ENCODE results near the gene DUSP8.
"Not testable (repeated sequence)": the region's sequence is repeated elsewhere in the genome, so short reads cannot be mapped to it uniquely, and the experiment has no call there.

The DUSP8 gene

DNA sequence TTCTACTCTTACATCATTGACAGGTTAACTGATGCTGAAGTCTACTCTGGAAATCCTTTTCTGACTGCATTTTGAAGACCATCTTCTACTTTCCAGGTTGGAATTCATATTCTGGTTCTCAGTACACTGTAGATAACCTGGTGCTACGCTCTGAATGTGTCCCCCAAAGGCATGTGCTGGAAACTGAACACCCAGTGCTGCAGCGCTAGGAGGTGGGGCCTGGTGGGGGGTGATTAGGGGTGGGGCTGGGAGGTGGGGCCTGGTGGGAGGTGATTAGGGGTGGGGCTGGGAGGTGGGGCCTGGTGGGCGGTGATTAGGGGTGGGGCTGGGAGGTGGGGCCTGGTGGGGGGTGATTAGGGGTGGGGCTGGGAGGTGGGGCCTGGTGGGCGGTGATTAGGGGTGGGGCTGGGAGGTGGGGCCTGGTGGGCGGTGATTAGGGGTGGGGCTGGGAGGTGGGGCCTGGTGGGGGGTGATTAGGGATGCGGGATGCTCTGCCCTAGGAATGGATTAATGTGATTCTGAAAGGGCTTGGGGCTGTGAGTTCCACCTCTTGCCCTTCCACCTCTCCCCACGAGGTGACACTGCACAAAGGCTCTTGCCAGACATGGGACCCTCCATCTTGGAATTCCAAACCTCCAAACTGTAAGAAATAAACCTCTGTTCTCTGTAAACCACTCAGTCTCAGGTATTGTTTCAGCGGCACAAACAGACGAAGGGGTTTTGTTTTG, 59.4 kb downstream of the DUSP8 start:
- DNase-seq, result not testable (repeated sequence)

GRCh38 chr11:1511937-1512496, 60.1 kb downstream of the DUSP8 start:
- no peak for DNase-seq

- no peak for DNase-seq
Observed at GRCh38 chr11:1510928-1511327, 61.1 kb downstream of the DUSP8 start.

DNA sequence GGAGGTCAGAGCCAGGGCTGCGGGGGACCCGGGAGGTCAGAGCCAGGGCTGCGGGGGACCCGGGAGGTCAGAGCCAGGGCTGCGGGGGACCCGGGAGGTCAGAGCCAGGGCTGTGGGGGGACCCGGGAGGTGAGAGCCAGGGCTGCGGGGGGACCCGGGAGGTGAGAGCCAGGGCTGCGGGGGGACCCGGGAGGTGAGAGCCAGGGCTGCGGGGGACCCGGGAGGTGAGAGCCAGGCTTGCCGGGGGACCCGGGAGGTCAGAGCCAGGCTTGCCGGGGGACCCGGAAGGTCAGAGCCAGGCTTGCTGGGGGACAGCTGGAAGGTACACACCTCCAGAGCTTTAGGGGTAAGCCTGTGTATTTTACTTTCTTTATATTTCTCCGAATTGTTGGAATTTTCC, 61.7 kb downstream of the DUSP8 start:
- DNase-seq, result not testable (repeated sequence)

GRCh38 chr11:1509626-1510255, 62.3 kb downstream of the DUSP8 start:
- no peak for DNase-seq

DNA sequence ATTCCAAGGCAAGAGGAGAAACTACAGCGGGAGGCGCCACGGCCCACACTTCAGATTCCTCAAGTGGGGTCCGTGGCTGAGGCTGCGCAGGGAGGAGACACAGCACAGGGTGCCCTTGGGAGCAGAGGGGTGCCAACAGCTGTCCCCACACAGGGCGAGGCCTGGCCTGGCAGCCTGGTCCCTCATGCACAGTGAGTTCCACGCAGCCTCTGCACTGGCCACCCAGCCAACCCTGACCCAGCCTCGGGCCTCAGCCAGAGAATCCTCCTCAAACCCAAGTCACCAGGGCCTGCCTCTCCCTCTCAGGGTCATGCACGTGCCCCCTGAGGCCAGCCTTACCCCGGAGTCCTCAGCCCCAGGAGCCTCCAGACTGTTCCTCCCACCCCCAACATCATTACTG, 63.1 kb downstream of the DUSP8 start:
- no peak for DNase-seq

DNA sequence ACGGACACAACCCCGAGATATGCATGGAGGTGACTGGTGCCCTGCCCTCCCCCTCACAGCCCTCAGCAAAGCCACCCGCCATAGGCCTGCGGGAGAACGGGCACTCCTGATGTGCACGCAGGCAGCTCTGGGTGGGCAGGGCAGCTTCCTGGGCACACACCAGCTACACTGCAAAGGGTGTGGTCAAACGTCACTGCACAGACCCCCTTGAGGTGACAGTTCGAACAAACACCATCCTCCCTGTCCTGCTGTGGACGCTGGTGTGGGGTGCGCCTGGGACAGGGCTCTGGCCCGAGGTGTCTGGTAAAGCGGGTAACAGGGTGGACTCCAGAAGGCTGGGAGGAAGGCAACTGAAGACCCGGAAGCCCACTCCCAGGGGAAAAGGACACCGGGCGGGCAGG, 63.6 kb downstream of the DUSP8 start:
- DNase-seq, result no peak

- no peak for DNase-seq
Observed at GRCh38 chr11:1507381-1508140, 64.5 kb downstream of the DUSP8 start.

DNA sequence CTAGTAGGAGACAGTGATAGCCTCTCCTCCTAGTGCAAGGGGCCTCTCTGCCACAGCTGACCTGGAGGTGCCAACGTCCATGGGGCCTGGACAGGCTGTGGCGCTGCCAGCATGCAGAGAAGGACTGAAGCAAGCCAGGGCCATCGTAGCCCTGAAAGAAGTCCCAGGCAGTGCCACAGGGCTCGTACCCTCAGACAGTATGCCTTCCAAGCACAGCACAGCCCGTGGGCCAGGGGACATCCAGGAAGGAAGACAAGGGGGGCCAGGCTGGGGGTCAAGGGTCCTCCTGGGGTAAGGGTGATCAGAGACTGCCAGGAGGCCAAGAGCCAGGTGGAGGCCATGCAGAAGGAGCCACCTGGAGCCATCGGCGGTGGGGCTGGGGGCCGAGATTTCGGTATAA, 65.1 kb downstream of the DUSP8 start:
- no peak for DNase-seq

- DNase-seq, result no peak
Observed at GRCh38 chr11:1505480-1505879, 66.6 kb downstream of the DUSP8 start.

- DNase-seq, result no peak
Observed at GRCh38 chr11:1504581-1505290, 67.3 kb downstream of the DUSP8 start.

- no peak for DNase-seq
Observed at GRCh38 chr11:1504138-1504537, 67.9 kb downstream of the DUSP8 start.

Measured in OCI-M1 (cell line).